ENCODE measurements around the gene B4GALT6. TPM values are rescaled to one million over a fixed set of nuclear protein-coding genes. Genes with fewer than 3 reads are reported as not detected.

Gene B4GALT6
- polyA plus RNA-seq, 4 donors: 10.5 to 23.1 (median 17.0) TPM

DNA sequence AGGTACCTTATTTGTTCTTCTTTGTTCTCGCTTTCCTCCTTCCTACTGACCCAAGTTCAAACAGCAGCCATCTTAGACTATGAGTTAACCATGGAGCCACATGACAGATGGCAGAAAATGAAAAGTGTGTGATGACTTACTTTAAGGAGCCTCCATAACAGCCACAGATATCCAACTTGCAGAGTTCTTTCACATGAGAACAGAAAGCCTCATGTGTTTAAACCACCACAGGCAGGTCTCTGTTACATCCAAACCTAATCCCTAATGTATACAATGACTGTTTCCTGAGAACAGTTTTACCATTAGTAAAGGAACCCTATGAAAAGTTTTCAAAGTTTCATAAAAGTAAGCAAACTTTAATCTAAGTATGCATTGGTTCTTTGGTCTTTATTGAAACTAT, 20.3 kb downstream of the B4GALT6 start:
- no peak for DNase-seq (ENCODE audit: low read depth in 4 of 4, low spot score in 3 of 4)

DNA sequence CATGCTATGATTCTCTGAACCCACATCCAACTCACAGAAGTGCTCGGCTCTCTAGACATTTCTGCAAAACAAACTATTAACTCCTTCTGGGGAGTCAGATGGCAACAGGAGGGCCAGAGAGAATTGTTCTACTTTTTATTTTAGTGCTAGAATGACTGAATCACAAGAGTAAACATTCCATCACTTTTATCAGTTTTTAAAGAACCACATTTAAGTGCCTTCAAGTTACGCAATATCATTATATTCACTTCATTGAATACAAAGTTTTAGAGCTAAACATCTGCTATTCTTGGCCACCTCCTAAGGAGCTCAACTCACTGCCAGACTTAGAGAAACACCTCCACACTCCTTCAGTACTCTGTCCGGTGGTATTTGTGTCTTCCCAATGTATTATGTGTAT, 22.4 kb downstream of the B4GALT6 start:
- no peak for DNase-seq (ENCODE audit: low read depth in 4 of 4, low spot score in 3 of 4)

DNA sequence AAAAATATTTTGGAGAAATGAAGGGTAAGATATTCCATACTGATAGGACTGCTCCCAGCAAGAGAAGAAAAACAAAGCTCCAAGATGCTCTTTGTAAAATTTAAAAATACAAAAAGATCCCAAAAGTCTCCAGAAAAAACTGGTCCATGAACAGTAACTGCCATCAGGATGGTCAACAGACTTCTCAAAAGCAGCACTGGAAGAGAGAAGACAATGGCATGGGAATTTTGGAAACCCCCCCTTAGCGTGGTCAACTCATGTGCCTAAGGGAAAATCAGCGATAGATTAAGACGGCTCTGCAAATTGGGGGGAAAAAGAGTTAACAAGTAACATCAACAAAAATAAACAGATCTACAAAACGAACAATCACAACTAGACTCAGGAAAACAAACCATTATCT, 23.6 kb downstream of the B4GALT6 start:
- no peak for DNase-seq (ENCODE audit: low read depth in 4 of 4, low spot score in 3 of 4)

GRCh38 chr18:31659576-31660177, 24.7 kb downstream of the B4GALT6 start:
- DNase-seq (ENCODE audit: low read depth in 4 of 4, low spot score in 3 of 4): no peak

DNA sequence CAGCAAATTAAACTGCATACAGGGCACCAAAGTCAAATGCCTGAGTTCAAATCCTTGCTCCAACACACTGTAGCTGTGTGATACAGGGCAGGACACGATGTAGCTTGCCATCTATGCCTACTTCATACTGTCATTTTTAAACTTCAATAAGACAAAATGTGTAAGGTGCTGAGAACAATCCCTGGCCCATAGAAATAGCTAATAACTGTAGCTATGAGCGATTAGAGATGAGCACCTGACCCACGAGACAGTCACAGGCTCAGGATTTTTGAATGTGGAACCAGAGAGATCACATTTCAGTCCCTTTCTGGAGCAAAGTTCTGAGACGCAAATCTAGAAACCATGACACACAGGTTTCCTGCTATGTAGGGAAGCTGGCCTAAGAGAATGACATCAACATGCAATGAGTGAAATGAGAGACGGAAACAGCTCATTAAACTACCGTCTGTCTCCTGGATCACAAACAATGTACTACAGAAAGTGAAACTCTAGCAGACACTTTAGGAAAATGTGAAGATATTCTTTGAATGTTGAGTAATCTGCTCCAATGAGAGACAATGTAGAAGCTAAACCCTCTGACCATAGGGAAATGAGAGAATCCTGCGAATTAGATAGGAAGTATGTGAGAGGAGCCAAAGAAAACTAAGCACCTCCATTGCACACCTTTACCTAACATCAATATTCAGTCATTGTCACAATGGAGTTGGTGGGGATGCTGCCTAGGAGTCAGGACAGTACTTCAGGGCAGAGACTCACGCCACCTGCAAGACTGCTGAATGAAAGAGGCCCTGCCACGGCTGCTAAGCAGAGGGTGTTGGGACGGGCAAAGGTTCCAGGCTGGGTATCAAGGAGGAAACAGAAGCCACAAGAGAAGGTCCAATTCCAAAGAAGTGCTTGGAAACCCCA, 25.5 kb downstream of the B4GALT6 start:
- DNase-seq (ENCODE audit: low read depth in 4 of 4, low spot score in 3 of 4): peak in 1 of 4 donors; percentile 15

GRCh38 chr18:31657823-31658669, 26.3 kb downstream of the B4GALT6 start:
- peak in 1 of 4 donors; percentile 9 for DNase-seq (ENCODE audit: low read depth in 4 of 4, low spot score in 3 of 4)

GRCh38 chr18:31656754-31657153, 27.6 kb downstream of the B4GALT6 start:
- no peak for DNase-seq (ENCODE audit: low read depth in 4 of 4, low spot score in 3 of 4)

GRCh38 chr18:31655354-31655753, 29.0 kb downstream of the B4GALT6 start:
- no peak for DNase-seq (ENCODE audit: low read depth in 4 of 4, low spot score in 3 of 4)

DNA sequence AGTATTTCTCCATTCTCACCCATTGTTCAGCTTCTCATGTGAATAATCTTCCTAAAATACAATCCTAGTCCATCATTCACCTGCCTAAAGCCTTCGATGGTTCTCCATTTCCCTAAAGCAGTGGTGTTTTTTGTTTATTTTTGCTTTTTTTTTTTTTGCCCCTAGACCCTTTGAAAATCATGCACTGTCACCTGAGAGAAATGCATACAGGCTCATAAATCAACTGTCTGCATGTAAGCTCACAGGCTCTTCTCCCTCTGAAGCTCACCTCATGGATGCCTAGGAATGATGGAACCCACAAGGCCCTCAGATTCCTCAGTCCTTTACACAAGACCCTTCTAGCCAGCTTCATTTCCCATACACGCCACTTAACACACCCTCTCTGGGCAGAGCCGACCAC, 31.5 kb downstream of the B4GALT6 start:
- DNase-seq (ENCODE audit: low read depth in 4 of 4, low spot score in 3 of 4): no peak

GRCh38 chr18:31652357-31652756, 32.0 kb downstream of the B4GALT6 start:
- no peak for DNase-seq (ENCODE audit: low read depth in 4 of 4, low spot score in 3 of 4)

GRCh38 chr18:31651369-31651768, 33.0 kb downstream of the B4GALT6 start:
- no peak for DNase-seq (ENCODE audit: low read depth in 4 of 4, low spot score in 3 of 4)

DNA sequence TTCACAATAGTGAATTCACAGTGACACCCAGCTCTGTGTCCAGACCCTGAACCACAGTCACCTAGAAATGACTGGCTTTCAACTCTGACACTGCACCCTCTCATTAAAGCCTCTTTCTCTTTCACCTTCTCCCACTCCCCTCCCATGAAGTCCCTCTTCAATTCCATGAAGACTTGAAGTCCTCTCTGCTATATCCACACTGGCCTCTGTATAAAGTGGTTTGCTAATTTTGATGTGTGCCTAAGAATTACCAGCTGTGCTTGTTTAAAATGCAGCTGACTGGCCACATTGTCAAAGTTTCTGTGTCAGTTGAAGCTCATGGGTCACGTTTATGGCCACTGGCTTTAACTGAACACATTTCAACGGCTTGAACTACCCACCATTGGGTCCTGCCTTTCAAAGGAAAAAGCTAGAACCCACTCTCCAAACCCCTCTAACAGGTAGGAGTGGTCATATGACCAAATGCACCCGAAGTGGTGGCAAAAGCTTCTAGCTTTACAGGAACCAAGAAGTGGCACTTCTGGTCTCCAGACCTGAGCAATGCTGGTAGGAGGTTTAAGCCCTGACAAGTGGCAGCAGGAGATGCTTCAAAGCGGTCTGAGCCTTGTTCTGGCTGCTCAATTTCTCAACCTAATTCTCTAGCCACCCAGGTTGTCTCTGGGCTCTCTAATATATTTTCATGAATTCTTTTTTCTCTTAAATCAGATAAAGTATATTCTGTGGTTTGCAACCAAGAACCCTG, 34.2 kb downstream of the B4GALT6 start:
- no peak for DNase-seq (ENCODE audit: low read depth in 4 of 4, low spot score in 3 of 4)

DNA sequence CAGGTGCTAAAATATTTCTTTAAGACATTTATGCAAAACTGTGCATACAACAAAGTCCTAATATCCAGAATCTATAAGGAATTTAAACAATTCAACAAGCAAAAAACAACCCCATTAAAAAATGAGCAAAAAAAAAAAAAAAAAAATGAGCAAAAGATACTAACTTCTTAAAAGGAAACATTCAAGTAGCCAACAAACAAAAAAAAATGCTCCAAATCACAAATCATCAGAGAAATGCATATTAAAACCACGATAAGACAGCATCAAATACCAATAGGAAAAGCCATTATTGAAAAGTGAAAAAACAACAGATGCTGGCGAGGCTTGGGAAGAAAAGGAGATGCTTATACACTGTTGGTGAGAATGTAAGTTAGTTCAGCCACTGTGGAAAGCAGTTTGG, 34.9 kb downstream of the B4GALT6 start:
- DNase-seq (ENCODE audit: low read depth in 4 of 4, low spot score in 3 of 4): no peak

GRCh38 chr18:31648966-31649429, 35.4 kb downstream of the B4GALT6 start:
- no peak for DNase-seq (ENCODE audit: low read depth in 4 of 4, low spot score in 3 of 4)

DNA sequence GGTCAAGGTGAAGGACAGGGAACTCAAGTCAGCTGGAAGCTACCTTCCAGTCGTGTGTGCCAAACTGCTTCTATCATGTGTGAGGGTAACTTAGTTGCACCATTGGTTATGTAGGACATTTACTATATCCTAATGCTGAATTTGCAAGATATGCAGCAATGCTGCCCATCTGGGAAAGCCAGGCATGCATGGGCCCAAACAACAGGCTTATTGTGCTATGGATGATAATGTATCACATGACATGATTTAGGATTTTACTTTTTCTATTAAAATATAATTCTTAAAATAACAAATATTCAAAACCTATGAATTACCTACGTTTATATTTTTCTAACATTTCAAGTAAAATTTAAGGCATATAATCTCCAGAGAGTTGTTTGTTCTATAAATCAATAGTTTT, 35.9 kb downstream of the B4GALT6 start:
- no peak for DNase-seq (ENCODE audit: low read depth in 4 of 4, low spot score in 3 of 4)

- DNase-seq (ENCODE audit: low read depth in 4 of 4, low spot score in 3 of 4): no peak
Measured at GRCh38 chr18:31647127-31647753, 37.1 kb downstream of the B4GALT6 start.

DNA sequence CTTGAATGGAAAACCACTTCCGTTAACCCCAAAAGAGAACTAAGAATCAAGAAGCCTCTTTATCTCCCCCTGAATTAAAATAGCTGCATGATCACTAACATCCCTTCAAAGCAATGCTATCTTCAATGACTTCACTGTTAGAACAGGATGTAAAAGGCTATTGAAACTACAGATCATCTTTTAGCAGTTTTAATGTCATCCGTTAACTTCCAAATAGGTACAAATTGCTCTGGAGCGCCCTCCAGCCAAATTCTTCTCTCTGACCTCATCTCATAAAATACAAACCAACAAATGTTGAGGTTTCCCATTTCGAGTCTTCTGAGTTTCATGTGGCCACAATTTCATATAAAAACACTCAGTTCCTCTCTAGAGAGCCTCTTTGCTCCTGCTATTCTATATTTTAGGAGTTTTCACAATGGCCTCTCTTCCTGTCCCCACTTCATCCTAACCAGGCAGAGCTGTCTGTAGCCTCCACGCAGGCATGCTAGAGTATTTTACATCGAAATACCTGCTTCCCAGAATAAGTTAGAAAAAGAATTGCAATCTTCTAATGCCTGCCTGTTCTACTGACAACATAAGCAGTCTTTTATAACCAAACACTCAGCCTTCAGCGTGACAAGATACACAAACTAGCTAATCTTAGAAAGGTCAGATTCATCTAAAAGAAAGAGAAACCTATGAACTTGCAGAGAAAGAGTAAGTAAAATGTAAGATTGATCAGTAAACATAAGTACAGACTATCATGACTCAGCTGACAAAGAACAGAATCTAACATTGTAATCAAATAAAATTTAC, 37.9 kb downstream of the B4GALT6 start:
- DNase-seq (ENCODE audit: low read depth in 4 of 4, low spot score in 3 of 4): no peak

DNA sequence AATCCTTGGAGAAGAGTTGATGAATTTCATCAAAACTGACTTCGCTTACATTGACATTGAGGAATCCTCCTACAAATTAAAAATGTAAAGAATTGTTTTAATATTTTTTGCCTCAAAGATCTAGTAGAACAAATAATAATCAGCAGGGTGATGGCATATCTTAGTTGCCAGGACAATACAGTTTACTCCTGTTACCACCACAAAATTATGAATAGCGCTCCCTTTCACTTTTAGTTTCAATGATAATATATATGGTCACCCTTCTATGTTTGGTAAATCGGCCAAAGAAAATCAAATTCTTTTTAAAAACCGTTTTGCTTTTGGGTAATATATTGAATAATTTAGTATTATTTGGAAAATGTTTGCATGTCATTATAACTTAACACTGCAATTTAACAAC, 39.0 kb downstream of the B4GALT6 start:
- no peak for DNase-seq (ENCODE audit: low read depth in 4 of 4, low spot score in 3 of 4)

DNA sequence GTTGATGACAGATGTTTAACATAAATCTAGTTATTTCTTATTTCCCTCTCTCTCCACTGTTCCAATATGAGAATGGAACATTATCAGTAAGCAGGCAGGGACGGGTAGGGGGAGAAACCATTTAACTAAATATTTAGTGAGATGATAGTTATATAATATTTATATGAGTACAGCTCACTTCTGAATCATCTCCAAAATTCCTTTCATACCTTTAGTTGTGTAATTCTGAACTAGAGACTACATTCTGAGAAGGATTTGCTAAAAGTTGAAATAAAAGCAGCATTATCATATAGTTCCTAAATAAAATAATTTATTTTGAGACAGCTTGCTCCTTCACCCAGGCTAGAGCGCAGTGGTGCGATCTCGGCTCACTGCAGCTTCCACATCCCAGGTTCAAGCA, 41.4 kb downstream of the B4GALT6 start:
- no peak for DNase-seq (ENCODE audit: low read depth in 4 of 4, low spot score in 3 of 4)
